HepG2 (cell line): Measurements from ENCODE around the gene ATP6V0D1. TPM values are rescaled to one million over a fixed set of nuclear protein-coding genes. Genes with fewer than 3 reads are reported as not detected.

Experiments
- ATF4 ChIP-seq, 2 experiments: fragments of 450-650 bp in 1 of 2; sonication (generic) in 1 of 2; formaldehyde crosslinking; IDR thresholded peaks; 2 replicates each; pipeline versions ENCODE4 v1.5.0 to v1.8.0; 2020 to 2022; ENCODE audit warnings: mild to moderate bottlenecking in 1 of 2, missing genetic modification reagents in 1 of 2
- CBFB ChIP-seq: sonication (generic); formaldehyde crosslinking; IDR thresholded peaks from 2 replicates; pipeline ENCODE4 v1.4.0; 2020; ENCODE audit warnings: missing genetic modification reagents
- GPN1 ChIP-seq: sonication (generic); formaldehyde crosslinking; IDR thresholded peaks from 2 replicates; pipeline ENCODE4 v1.5.1; 2020; ENCODE audit warnings: missing genetic modification reagents, borderline replicate concordance
- HDAC6 ChIP-seq: fragments of 200-600 bp; sonication (generic); IDR thresholded peaks from 2 replicates; pipeline ENCODE4 v1.7.0; 2017; ENCODE audit warnings: mild to moderate bottlenecking, antibody characterized with exemption, low read length, low read depth
- HNF4G ChIP-seq, 2 experiments: sonication (generic) in 1 of 2; formaldehyde crosslinking in 1 of 2; IDR thresholded peaks; 2 replicates each; pipeline versions ENCODE4 v1.4.0 to v1.6.1; 2011 to 2020; ENCODE audit warnings: borderline replicate concordance in 2 of 2, low read depth in 2 of 2, mild to moderate bottlenecking in 2 of 2, low read length in 1 of 2, missing genetic modification reagents in 1 of 2, moderate library complexity in 1 of 2
- IKZF1 ChIP-seq: fragments of 450-650 bp; IDR thresholded peaks from 2 replicates; pipeline ENCODE4 v1.7.1; 2016
- MAZ ChIP-seq, 2 experiments: sonication (generic) in 1 of 2; formaldehyde crosslinking in 1 of 2; IDR thresholded peaks; 2 replicates each; pipeline versions ENCODE4 v1.5.0 to v1.6.1; 2012 to 2020; ENCODE audit warnings: low read depth in 2 of 2, mild to moderate bottlenecking in 2 of 2, borderline replicate concordance in 1 of 2, improper control_type of control experiment in 1 of 2, low read length in 1 of 2, missing genetic modification reagents in 1 of 2, moderate library complexity in 1 of 2
- NCOR1 ChIP-seq: fragments of 200-600 bp; sonication (generic); IDR thresholded peaks from 2 replicates; pipeline ENCODE4 v1.7.0; 2017; ENCODE audit warnings: antibody characterized with exemption, low read length, borderline replicate concordance
- NFE2L1 ChIP-seq: sonication (generic); formaldehyde crosslinking; IDR thresholded peaks from 2 replicates; pipeline ENCODE4 v1.4.0; 2020; ENCODE audit warnings: missing genetic modification reagents, mild to moderate bottlenecking, borderline replicate concordance
- PHF21A ChIP-seq: sonication (generic); formaldehyde crosslinking; IDR thresholded peaks from 2 replicates; pipeline ENCODE4 v1.5.0; 2020; ENCODE audit warnings: mild to moderate bottlenecking, missing genetic modification reagents
- RBM39 ChIP-seq: fragments of 200-400 bp; formaldehyde crosslinking; IDR thresholded peaks from one replicate; pipeline ENCODE4 v1.6.1; 2018; ENCODE audit warnings: antibody characterized with exemption, mild to moderate bottlenecking, low read depth, low read length; ENCODE audit not compliant: poor library complexity, severe bottlenecking
- SMARCC2 ChIP-seq: fragments of 450-650 bp; IDR thresholded peaks from 2 replicates; pipeline ENCODE4 v1.6.1; 2017; ENCODE audit warnings: antibody characterized with exemption, mild to moderate bottlenecking
- SP140L ChIP-seq: sonication (generic); formaldehyde crosslinking; IDR thresholded peaks from 2 replicates; pipeline ENCODE4 v1.4.0; 2020; ENCODE audit warnings: missing genetic modification reagents, borderline replicate concordance
- TMF1 ChIP-seq: sonication (generic); formaldehyde crosslinking; IDR thresholded peaks from 2 replicates; pipeline ENCODE4 v1.8.1; 2022; ENCODE audit warnings: low read depth, missing genetic modification reagents
- ZBTB3 ChIP-seq: sonication (generic); formaldehyde crosslinking; IDR thresholded peaks from 2 replicates; pipeline ENCODE4 v1.4.0; 2020; ENCODE audit warnings: low read depth, mild to moderate bottlenecking, moderate library complexity, missing genetic modification reagents, borderline replicate concordance
- ZBTB42 ChIP-seq: sonication (generic); formaldehyde crosslinking; IDR thresholded peaks from 2 replicates; pipeline ENCODE4 v1.5.0; 2020; ENCODE audit warnings: mild to moderate bottlenecking, missing genetic modification reagents
- ZBTB49 ChIP-seq: sonication (generic); formaldehyde crosslinking; IDR thresholded peaks from 2 replicates; pipeline ENCODE4 v1.4.0; 2020; ENCODE audit warnings: missing genetic modification reagents, borderline replicate concordance
- ZFP41 ChIP-seq: sonication (generic); formaldehyde crosslinking; IDR thresholded peaks from 2 replicates; pipeline ENCODE4 v1.4.0; 2020; ENCODE audit warnings: mild to moderate bottlenecking, missing genetic modification reagents, borderline replicate concordance
- ZFP82 ChIP-seq: sonication (generic); formaldehyde crosslinking; IDR thresholded peaks from 2 replicates; pipeline ENCODE4 v1.5.1; 2020; ENCODE audit warnings: mild to moderate bottlenecking, missing genetic modification reagents, borderline replicate concordance
- ZFX ChIP-seq: sonication (generic); formaldehyde crosslinking; IDR thresholded peaks from 2 replicates; pipeline ENCODE4 v1.4.0; 2020; ENCODE audit warnings: mild to moderate bottlenecking, low read depth, missing genetic modification reagents, moderate library complexity
- ZNF20 ChIP-seq: sonication (generic); formaldehyde crosslinking; IDR thresholded peaks from 2 replicates; pipeline ENCODE4 v1.4.0; 2020; ENCODE audit warnings: mild to moderate bottlenecking, moderate library complexity, missing genetic modification reagents
- ZNF546 ChIP-seq: sonication (generic); formaldehyde crosslinking; conservative IDR thresholded peaks from 2 replicates; pipeline ENCODE4 v1.8.1; 2023; ENCODE audit warnings: mild to moderate bottlenecking, missing genetic modification reagents
- ZNF562 ChIP-seq: sonication (generic); formaldehyde crosslinking; IDR thresholded peaks from 2 replicates; pipeline ENCODE4 v1.8.0; 2022; ENCODE audit warnings: missing genetic modification reagents, borderline replicate concordance
- ZNF781 ChIP-seq: sonication (generic); formaldehyde crosslinking; IDR thresholded peaks from 2 replicates; pipeline ENCODE4 v1.5.1; 2020; ENCODE audit warnings: borderline replicate concordance, mild to moderate bottlenecking, missing genetic modification reagents; ENCODE audit errors: not compliant biosample characterization
- ZZZ3 ChIP-seq: sonication (generic); formaldehyde crosslinking; IDR thresholded peaks from 2 replicates; pipeline ENCODE4 v1.4.0; 2020; ENCODE audit warnings: missing genetic modification reagents, mild to moderate bottlenecking, borderline replicate concordance
- polyA plus RNA-seq, 8 experiments: library from polyadenylated mRNA; depleted of rRNA in 3 of 8; stranded (reverse) in 7 of 8; unstranded in 1 of 8; fragments of >200 nt; fragmentation: Illumina TruSeq in 4 of 8; extraction: Trizol in 4 of 8; gene quantifications; 2 replicates each; pipeline versions ENCODE4 v1.2.1 to v1.2.3, GENCODE V29; 2011 to 2016; ENCODE audit warnings: low read depth in 4 of 8, missing spikeins in 1 of 8, mixed read lengths in 1 of 8; ENCODE audit not compliant: insufficient read depth in 1 of 8
- total RNA-seq, 5 experiments: library from RNA; depleted of rRNA; stranded (reverse); fragments of >200 nt; fragmentation: Illumina TruSeq; extraction: Trizol; gene quantifications; 2 replicates each; pipeline ENCODE4 v1.2.3, GENCODE V29; 2016; ENCODE audit warnings: low read depth in 1 of 5

ATP6V0D1 gene
- total and polyA plus RNA-seq, 2 of the 13 experiments (the other 11 are each of a cell fraction or from before 2014, with no cell fraction given) = 51.1 to 61.3 TPM

- TF ChIP-seq ZNF546 (CRISPR knock-in tag) (0 out of 2 replicates have a peak, but pooled peaks have one; percentile 37), ZFP82 (peak; percentile 77; the same call in 1 of the 2 replicates), SP140L (CRISPR knock-in tag) (no peak), ZBTB49 (CRISPR knock-in tag) (no peak), ZFP41 (no peak), ZBTB42 (CRISPR knock-in tag) (no peak), NCOR1 (no peak), ZBTB3 (CRISPR knock-in tag) (no peak), RBM39 (peak; percentile 64), TMF1 (CRISPR knock-in tag) (0 out of 2 replicates have a peak, but pooled peaks have one; percentile 64), ZFX (CRISPR knock-in tag) (peak; percentile 99), ZNF20 (CRISPR knock-in tag) (no peak), ZZZ3 (CRISPR knock-in tag) (peak; percentile 58; the same call in 1 of the 2 replicates), ZNF781 (CRISPR knock-in tag) (no peak), SMARCC2 (no peak), HDAC6 (no peak), CBFB (CRISPR knock-in tag) (peak; percentile 71), ATF4 (CRISPR knock-in tag; IDR thresholded peaks at IDR 0.05) (no peak), GPN1 (no peak), PHF21A (CRISPR knock-in tag) (no peak), NFE2L1 (CRISPR knock-in tag) (0 out of 2 replicates have a peak, but pooled peaks have one; percentile 61), IKZF1 (no peak), ZNF562 (CRISPR knock-in tag) (no peak), HNF4G (IDR thresholded peaks at IDR 0.05; ENCODE audit: borderline replicate concordance, low read depth, low read length) (no peak), HNF4G (CRISPR knock-in tag; IDR thresholded peaks at IDR 0.05; ENCODE audit: borderline replicate concordance, low read depth) (peak; percentile 73; the same call in 1 of the 2 replicates), MAZ (IDR thresholded peaks at IDR 0.05; ENCODE audit: borderline replicate concordance, low read depth, low read length) (peak; percentile 54), MAZ (CRISPR knock-in tag; IDR thresholded peaks at IDR 0.05; ENCODE audit: low read depth) (peak; percentile 91; the same call in 1 of the 2 replicates)
Measured at GRCh38 chr16:67415872-67416793, 64.8 kb downstream of the ATP6V0D1 start, which contains the start of gene ZDHHC1 (continued).
